MM.1S (cell line): ENCODE data around the gene MCUR1.
"Not testable (repeated sequence)": the region's sequence is repeated elsewhere in the genome, so short reads cannot be mapped to it uniquely, and the experiment has no call there.

Experiments used
- CTCF ChIP-seq: fragments of 300-600 bp; sonication (generic); IDR thresholded peaks from 2 replicates; pipeline ENCODE4 v1.5.1; 2016; ENCODE audit warnings: antibody characterized with exemption, low read length, mixed read lengths
- EZH2 ChIP-seq: fragments of 300-600 bp; sonication (generic); optimal IDR thresholded peaks from 2 replicates; pipeline ENCODE3; 2017; ENCODE audit warnings: low read depth, mild to moderate bottlenecking, antibody characterized with exemption, low read length, mixed read lengths
- EZH2phosphoT487 ChIP-seq: fragments of 300-600 bp; sonication (generic); IDR thresholded peaks from 2 replicates; pipeline ENCODE4 v1.6.1; 2018; ENCODE audit warnings: antibody characterized with exemption, low read length

GRCh38 chr6:13860556-13861185 lies 46.3 kb upstream of the MCUR1 start:
- not testable (repeated sequence) for TF ChIP-seq CTCF, EZH2phosphoT487, EZH2
